Measurements from ENCODE around the gene NEK6.

The NEK6 gene

DNA sequence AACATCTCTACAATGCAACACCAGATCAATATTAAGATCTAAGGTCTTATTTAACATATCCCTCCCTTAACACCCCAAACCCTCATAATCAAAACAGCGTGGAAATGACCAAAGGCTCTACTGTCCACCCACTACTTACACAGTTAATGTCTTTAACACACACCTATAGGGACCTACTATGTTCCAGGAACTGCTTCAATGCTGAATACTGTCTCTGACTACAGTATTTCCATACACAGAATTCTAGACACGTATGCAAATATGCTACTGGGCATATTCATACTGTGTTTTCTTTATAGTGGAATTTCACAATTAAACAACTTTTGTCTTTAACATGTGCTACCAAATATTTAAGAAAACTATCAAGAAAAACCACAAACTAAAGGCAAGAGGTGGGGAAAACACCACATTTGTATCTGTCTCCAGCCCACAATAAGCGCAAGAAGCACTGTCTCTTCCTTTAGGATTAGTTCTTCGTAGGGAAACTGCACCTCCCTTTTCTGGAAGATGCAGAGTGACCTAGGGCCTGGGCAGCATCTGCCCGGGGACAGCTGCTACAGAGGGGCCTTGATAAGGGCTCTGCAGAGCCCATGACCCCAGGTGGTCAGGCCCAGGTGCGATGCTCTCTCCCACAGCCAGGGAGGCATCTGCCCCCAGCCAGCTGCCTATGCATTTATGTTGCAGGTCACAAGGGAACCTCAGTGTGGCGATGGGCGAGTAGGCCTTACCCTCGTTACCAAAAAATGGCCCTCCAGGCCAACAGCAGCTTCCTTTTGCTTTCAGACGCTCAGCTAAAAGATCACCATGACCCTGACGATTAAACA is 102.3 kb downstream of the NEK6 start:
- no peaks in the 10 kb centered on the region for H3K27me3 ChIP-seq (ENCODE audit: insufficient read depth, low read depth)
- H3K9ac ChIP-seq, result no peak overlapping the region
- TF ChIP-seq, protein P1, sequence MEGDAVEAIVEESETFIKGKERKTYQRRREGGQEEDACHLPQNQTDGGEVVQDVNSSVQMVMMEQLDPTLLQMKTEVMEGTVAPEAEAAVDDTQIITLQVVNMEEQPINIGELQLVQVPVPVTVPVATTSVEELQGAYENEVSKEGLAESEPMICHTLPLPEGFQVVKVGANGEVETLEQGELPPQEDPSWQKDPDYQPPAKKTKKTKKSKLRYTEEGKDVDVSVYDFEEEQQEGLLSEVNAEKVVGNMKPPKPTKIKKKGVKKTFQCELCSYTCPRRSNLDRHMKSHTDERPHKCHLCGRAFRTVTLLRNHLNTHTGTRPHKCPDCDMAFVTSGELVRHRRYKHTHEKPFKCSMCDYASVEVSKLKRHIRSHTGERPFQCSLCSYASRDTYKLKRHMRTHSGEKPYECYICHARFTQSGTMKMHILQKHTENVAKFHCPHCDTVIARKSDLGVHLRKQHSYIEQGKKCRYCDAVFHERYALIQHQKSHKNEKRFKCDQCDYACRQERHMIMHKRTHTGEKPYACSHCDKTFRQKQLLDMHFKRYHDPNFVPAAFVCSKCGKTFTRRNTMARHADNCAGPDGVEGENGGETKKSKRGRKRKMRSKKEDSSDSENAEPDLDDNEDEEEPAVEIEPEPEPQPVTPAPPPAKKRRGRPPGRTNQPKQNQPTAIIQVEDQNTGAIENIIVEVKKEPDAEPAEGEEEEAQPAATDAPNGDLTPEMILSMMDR (conservative IDR thresholded peaks at IDR 0.05; ENCODE audit: low read depth, low read length), result no peak
- H4K20me1 ChIP-seq (ENCODE audit: insufficient read depth), result peaks cover 7% of the 10 kb centered on the region; the same call in 1 of the 2 replicates
- H3K4me2 ChIP-seq, result no peak overlapping the region
- no peak overlapping the region for H3K4me3 ChIP-seq (IDR thresholded peaks at IDR 0.05; ENCODE audit: insufficient read depth, low read depth, low read length)
- H3K27ac ChIP-seq, result no peak overlapping the region
- H3K4me1 ChIP-seq (ENCODE audit: low read depth, poor library complexity, severe bottlenecking), result no peaks in the 10 kb centered on the region
- H2AFZ ChIP-seq (ENCODE audit: low read depth), result no peak overlapping the region
- no peaks in the 10 kb centered on the region for H3K36me3 ChIP-seq (ENCODE audit: insufficient read depth)
- H3K79me2 ChIP-seq (ENCODE audit: insufficient read depth, low read depth), result peaks cover 28% of the 10 kb centered on the region; the same call in 1 of the 2 replicates

DNA sequence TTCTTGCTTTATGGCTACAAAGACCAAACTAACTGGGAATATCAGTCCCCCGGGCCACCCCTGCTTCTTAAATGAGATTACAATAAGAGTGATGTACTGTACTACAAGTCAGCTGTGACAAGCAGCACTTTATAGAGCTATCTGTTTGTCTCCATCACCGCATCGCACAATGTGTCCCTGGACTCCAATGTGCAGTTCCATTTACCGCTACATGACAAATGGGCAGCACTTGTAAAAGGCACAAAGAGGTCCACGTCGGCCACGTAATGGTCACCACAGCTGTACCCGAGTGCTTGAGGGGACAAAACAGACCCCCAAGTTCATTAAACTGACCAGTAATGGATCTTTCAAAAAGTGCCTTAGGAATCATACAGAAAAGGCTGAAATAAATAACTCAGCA is 103.4 kb downstream of the NEK6 start:
- no peaks in the 10 kb centered on the region for H3K36me3 ChIP-seq (ENCODE audit: insufficient read depth)
- peaks cover 7% of the 10 kb centered on the region; the same call in 1 of the 2 replicates for H4K20me1 ChIP-seq (ENCODE audit: insufficient read depth)
- H3K4me3 ChIP-seq (IDR thresholded peaks at IDR 0.05; ENCODE audit: insufficient read depth, low read depth, low read length), result no peak overlapping the region
- H3K9ac ChIP-seq, result no peak overlapping the region
- H3K27ac ChIP-seq, result no peak overlapping the region
- no peaks in the 10 kb centered on the region for H3K27me3 ChIP-seq (ENCODE audit: insufficient read depth, low read depth)
- TF ChIP-seq, protein P1 (conservative IDR thresholded peaks at IDR 0.05; ENCODE audit: low read depth, low read length), result no peak
- peaks cover 32% of the 10 kb centered on the region; the same call in 1 of the 2 replicates for H3K79me2 ChIP-seq (ENCODE audit: insufficient read depth, low read depth)
- H2AFZ ChIP-seq (ENCODE audit: low read depth), result no peak overlapping the region
- no peak overlapping the region for H3K4me2 ChIP-seq
- no peaks in the 10 kb centered on the region for H3K4me1 ChIP-seq (ENCODE audit: low read depth, poor library complexity, severe bottlenecking)

DNA sequence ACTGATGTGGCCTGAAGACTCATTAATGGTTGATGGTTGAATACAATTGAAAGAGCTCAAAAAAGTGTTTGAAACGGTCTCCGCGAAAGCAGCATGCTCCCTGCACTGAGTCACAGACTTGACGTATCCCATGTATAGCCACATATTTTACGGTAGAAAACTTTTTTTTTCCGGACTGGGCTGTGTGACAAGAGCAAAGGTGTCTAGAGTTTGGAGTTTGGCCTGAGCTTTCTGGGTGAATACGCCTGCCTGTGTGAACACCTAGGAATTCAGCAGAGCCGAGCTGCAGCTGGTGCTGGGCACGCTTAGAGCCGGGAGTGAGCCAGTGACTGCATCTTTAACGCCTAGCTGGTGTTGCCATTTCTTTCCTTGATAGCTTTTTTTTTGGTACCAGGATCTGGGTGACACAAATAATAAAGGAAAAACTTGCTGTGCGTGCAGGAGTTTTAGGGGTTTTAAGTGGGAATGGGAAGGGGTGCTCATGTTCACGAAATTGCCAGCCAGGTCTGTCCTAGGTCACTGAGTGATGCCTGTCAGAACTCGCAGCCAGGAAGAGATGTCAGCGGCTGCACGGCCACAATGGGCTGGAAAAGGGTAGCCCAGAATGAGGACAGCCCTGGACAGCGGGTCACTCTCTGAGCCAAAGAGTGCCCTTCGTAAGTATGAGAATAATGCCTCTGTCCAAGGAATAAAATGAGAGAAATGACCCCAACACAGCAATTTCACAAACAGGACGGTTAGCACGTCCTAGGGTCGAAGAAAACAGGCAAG is 105.8 kb downstream of the NEK6 start:
- TF ChIP-seq, protein P1 (conservative IDR thresholded peaks at IDR 0.05; ENCODE audit: low read depth, low read length), result no peak
- H3K4me3 ChIP-seq (IDR thresholded peaks at IDR 0.05; ENCODE audit: insufficient read depth, low read depth, low read length), result no peak overlapping the region
- peaks cover 33% of the 10 kb centered on the region; the same call in 1 of the 2 replicates for H3K79me2 ChIP-seq (ENCODE audit: insufficient read depth, low read depth)
- H3K27me3 ChIP-seq (ENCODE audit: insufficient read depth, low read depth), result no peaks in the 10 kb centered on the region
- H3K9ac ChIP-seq, result no peak overlapping the region
- no peaks in the 10 kb centered on the region for H3K36me3 ChIP-seq (ENCODE audit: insufficient read depth)
- H3K4me1 ChIP-seq (ENCODE audit: low read depth, poor library complexity, severe bottlenecking), result no peaks in the 10 kb centered on the region
- H3K27ac ChIP-seq, result no peak overlapping the region
- H4K20me1 ChIP-seq (ENCODE audit: insufficient read depth), result no peaks in the 10 kb centered on the region; the same call in 1 of the 2 replicates
- H3K4me2 ChIP-seq, result no peak overlapping the region
- no peak overlapping the region for H2AFZ ChIP-seq (ENCODE audit: low read depth)

DNA sequence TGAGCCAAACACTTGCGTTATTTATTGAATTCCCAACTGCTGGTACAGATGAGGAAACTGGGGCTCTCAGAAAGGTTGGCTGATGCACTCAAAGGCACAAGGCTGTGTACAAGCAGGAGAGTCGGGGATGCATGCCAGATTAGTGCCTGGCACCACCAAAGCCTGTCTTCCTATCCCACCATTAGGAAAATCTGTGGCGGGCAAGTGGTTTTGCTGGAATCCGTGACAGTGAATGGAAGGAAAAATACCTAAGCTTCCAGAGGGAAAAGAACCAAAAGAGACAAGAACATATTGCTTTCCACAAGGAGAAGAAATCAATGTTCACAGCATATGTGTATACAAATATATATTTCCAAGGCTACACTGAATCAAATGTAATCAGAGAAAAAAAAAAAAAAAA is 106.4 kb downstream of the NEK6 start:
- Histone ChIP-seq H2AFZ (ENCODE audit: low read depth) (no peak overlapping the region), H3K27me3 (ENCODE audit: insufficient read depth, low read depth) (no peaks in the 10 kb centered on the region), H3K9ac (no peak overlapping the region), H3K79me2 (ENCODE audit: insufficient read depth, low read depth) (peaks cover 30% of the 10 kb centered on the region; the same call in 1 of the 2 replicates), H3K4me2 (no peak overlapping the region), H4K20me1 (ENCODE audit: insufficient read depth) (no peaks in the 10 kb centered on the region; the same call in 1 of the 2 replicates), H3K36me3 (ENCODE audit: insufficient read depth) (no peaks in the 10 kb centered on the region), H3K4me1 (ENCODE audit: low read depth, poor library complexity, severe bottlenecking) (no peaks in the 10 kb centered on the region), H3K4me3 (IDR thresholded peaks at IDR 0.05; ENCODE audit: insufficient read depth, low read depth, low read length) (no peak overlapping the region), H3K27ac (no peak overlapping the region)
- TF ChIP-seq, protein P1 (conservative IDR thresholded peaks at IDR 0.05; ENCODE audit: low read depth, low read length), result no peak

All from KMS-11 (cell line).